Panc1 (cell line): Measurements from ENCODE around the gene GTPBP4. TPM values are rescaled to one million over a fixed set of nuclear protein-coding genes. Genes with fewer than 3 reads are reported as not detected.
"Not testable (repeated sequence)": the region's sequence is repeated elsewhere in the genome, so short reads cannot be mapped to it uniquely, and the experiment has no call there.

ENCODE experiments used
- ATAC-seq: fragments of 200-7000 bp; cut with Tn5 transposase; 2 replicates; pipeline ENCODE4 v1.9.1; 2020; ENCODE audit warnings: mild to moderate bottlenecking, moderate library complexity
- BruUV-seq: library from RNA; stranded (reverse); fragments of 400-500 nt; replicated peaks from 2 replicates; lab custom pipeline; 2021; lab: Mats Ljungman, UMichigan
- CTCF ChIA-PET: fragments of 300-600 bp; sonication (Branson Sonifier 250); formaldehyde crosslinking; loops from one replicate; lab custom pipeline; 2022; ENCODE audit warnings: antibody characterized with exemption; lab: Charles Lee
- POLR2A ChIA-PET: fragments of 300-600 bp; sonication (Branson Sonifier 250); formaldehyde crosslinking; loops from one replicate; lab custom pipeline; 2022; ENCODE audit warnings: antibody characterized with exemption; lab: Charles Lee
- DNase-seq: peaks from one replicate; pipeline ENCODE4 v3.0.0-alpha.2; 2010; ENCODE audit warnings: low read depth, low spot score
- H3K27ac ChIP-seq: 2 replicates; pipeline ENCODE4 v1.5.1; 2011; ENCODE audit warnings: mild to moderate bottlenecking, low read length, inconsistent platforms
- H3K27me3 ChIP-seq: fragments of 200-500 bp; sonication (Bioruptor generic); 2 replicates; pipeline ENCODE4 v1.6.0; 2014; ENCODE audit warnings: low read length, inconsistent platforms; ENCODE audit not compliant: control insufficient read depth, insufficient read depth
- H3K36me3 ChIP-seq: fragments of 200-500 bp; sonication (Bioruptor generic); 2 replicates; pipeline ENCODE4 v1.5.1; 2014; ENCODE audit warnings: inconsistent platforms, mild to moderate bottlenecking, low read length, moderate library complexity; ENCODE audit not compliant: control insufficient read depth, insufficient read depth
- H3K4me1 ChIP-seq: 2 replicates; pipeline ENCODE4 v1.5.1; 2011; ENCODE audit warnings: inconsistent platforms, mild to moderate bottlenecking, low read length, moderate library complexity; ENCODE audit not compliant: control insufficient read depth, insufficient read depth
- H3K4me3 ChIP-seq, 2 experiments: 2 replicates each; pipeline ENCODE4 v1.5.1; 2011 to 2012; ENCODE audit warnings: low read depth in 2 of 2, low read length in 2 of 2, mild to moderate bottlenecking in 2 of 2, inconsistent platforms in 1 of 2, moderate library complexity in 1 of 2
- H3K9me3 ChIP-seq: fragments of 200-500 bp; sonication (Bioruptor generic); 2 replicates; pipeline ENCODE4 v1.5.1; 2014; ENCODE audit warnings: low read depth, mild to moderate bottlenecking, inconsistent platforms, low read length, moderate library complexity; ENCODE audit not compliant: control insufficient read depth, insufficient read depth
- POLR2AphosphoS5 ChIP-seq: IDR thresholded peaks from 2 replicates; pipeline ENCODE4 v1.6.1; 2012; ENCODE audit warnings: mild to moderate bottlenecking, low read depth, low read length, moderate library complexity
- REST ChIP-seq, 2 experiments: IDR thresholded peaks; 2 replicates each; pipeline ENCODE4 v1.6.1; 2011 to 2012; ENCODE audit warnings: low read depth in 2 of 2, control low read depth in 1 of 2, low read length in 1 of 2, mild to moderate bottlenecking in 1 of 2, moderate library complexity in 1 of 2; ENCODE audit not compliant: insufficient read depth in 1 of 2
- SIN3A ChIP-seq: IDR thresholded peaks from 2 replicates; pipeline ENCODE4 v1.6.1; 2012; ENCODE audit warnings: low read depth, mild to moderate bottlenecking, low read length, moderate library complexity, borderline replicate concordance; ENCODE audit not compliant: insufficient read depth
- TCF7L2 ChIP-seq: IDR thresholded peaks from 2 replicates; pipeline ENCODE4 v1.6.1; 2011; ENCODE audit warnings: mild to moderate bottlenecking, low read depth, low read length, inconsistent platforms
- in situ Hi-C: cut with HindIII; loops from 2 replicates; pipeline ENCODE4 v1.10.0; 2016; ENCODE audit warnings: low sequenced_read_pairs, low pct_unique_long_range_greater_than_20kb
- intact Hi-C: fragments of 100-400 bp; cut with micrococcal nuclease; formaldehyde crosslinking; loops from one replicate; pipeline ENCODE4 v1.10.0; 2022; ENCODE audit not compliant: unreplicated experiment
- total RNA-seq: library from RNA; stranded (reverse); gene quantifications from one replicate; pipeline ENCODE4 v1.2.1, GENCODE V29; 2021; ENCODE audit not compliant: unreplicated experiment
- TF ChIP-seq, protein P1 (sequence below): fragments of 450-650 bp; IDR thresholded peaks from 2 replicates; pipeline ENCODE4 v1.5.1; 2017; ENCODE audit warnings: mild to moderate bottlenecking

The GTPBP4 gene
- total RNA-seq, 1 experiment from 2014 or later = 79.5 TPM

DNA sequence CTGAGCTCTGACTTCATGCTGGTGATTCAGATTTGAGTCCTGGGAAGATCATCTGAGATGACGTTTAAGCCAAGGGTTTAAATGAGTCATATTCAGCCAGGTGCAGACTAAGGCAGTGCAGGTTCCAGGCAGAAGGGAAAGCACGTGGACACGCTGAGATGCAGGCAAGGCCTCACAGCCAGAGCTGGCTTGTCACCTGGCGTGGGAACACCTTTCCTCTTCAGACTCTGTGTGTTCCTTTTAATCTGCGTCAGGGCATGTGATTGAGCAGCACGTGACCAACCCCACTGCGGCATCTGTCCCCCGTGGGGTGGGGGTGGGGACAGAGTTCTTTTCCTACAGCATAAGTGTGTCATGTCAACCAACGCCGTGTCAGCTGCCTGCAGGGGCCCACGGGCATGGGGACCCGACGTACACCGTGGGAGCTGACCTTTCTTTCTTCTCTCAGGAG lies 48.1 kb downstream of the GTPBP4 start:
- BruUV-seq = no TSS peak
- DNase-seq = no peak
- ATAC-seq = peak; percentile 51; the same call in 1 of the 2 replicates

GRCh38 chr10:1037098-1037497 lies 48.9 kb downstream of the GTPBP4 start:
- ChIA-PET POLR2A (interaction anchor here (0.5 kb wide), 1 partner anchor 901 kb away, joined by 3 read pairs; no protein-coding TSS in a partner anchor), CTCF (no interaction called here)
- Histone ChIP-seq H3K9me3 (no peaks in the 10 kb centered on the region), H3K4me3 (no peak overlapping the region), H3K36me3 (peaks cover 15% of the 10 kb centered on the region), H3K4me1 (no peaks in the 10 kb centered on the region), H3K27ac (no peak overlapping the region), H3K27me3 (no peaks in the 10 kb centered on the region)
- in situ Hi-C loops = no loop called here
- BruUV-seq = no TSS peak
- ATAC-seq = no peak
- TF ChIP-seq TCF7L2 = no peak
- TF ChIP-seq REST (IDR thresholded peaks at IDR 0.05; ENCODE audit: insufficient read depth in 1 of 2, low read depth in 2 of 2, low read length in 1 of 2) = no peak
- TF ChIP-seq, protein P1, sequence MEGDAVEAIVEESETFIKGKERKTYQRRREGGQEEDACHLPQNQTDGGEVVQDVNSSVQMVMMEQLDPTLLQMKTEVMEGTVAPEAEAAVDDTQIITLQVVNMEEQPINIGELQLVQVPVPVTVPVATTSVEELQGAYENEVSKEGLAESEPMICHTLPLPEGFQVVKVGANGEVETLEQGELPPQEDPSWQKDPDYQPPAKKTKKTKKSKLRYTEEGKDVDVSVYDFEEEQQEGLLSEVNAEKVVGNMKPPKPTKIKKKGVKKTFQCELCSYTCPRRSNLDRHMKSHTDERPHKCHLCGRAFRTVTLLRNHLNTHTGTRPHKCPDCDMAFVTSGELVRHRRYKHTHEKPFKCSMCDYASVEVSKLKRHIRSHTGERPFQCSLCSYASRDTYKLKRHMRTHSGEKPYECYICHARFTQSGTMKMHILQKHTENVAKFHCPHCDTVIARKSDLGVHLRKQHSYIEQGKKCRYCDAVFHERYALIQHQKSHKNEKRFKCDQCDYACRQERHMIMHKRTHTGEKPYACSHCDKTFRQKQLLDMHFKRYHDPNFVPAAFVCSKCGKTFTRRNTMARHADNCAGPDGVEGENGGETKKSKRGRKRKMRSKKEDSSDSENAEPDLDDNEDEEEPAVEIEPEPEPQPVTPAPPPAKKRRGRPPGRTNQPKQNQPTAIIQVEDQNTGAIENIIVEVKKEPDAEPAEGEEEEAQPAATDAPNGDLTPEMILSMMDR = no peak
- no peak for TF ChIP-seq SIN3A
- TF ChIP-seq POLR2AphosphoS5 = no peak
- DNase-seq = no peak
- intact Hi-C loops = no loop called here

More for the DNA sequence above, 48.1 kb downstream of the GTPBP4 start:
- no peak overlapping the region for H3K27ac ChIP-seq
- no peaks in the 10 kb centered on the region for H3K4me1 ChIP-seq
- no peak for TF ChIP-seq SIN3A
- TF ChIP-seq TCF7L2 = no peak
- TF ChIP-seq POLR2AphosphoS5 = no peak
- TF ChIP-seq, protein P1 = no peak
- no peak for TF ChIP-seq REST (IDR thresholded peaks at IDR 0.05; ENCODE audit: insufficient read depth in 1 of 2, low read depth in 2 of 2, low read length in 1 of 2)
- intact Hi-C loops = no loop called here
- ChIA-PET CTCF (no interaction called here), POLR2A (no interaction called here)
- no peaks in the 10 kb centered on the region for H3K27me3 ChIP-seq
- no peak overlapping the region for H3K4me3 ChIP-seq
- peaks cover 12% of the 10 kb centered on the region; the same call in 1 of the 2 replicates for H3K36me3 ChIP-seq
- in situ Hi-C loops = no loop called here
- no peaks in the 10 kb centered on the region for H3K9me3 ChIP-seq

- BruUV-seq, in situ Hi-C loops, DNase-seq: not testable (repeated sequence)
Measured at GRCh38 chr10:1038769-1039168, 50.5 kb downstream of the GTPBP4 start.

More at GRCh38 chr10:1038769-1039168, 50.5 kb downstream of the GTPBP4 start:
- CTCF ChIA-PET, intact Hi-C loops, H3K4me3 ChIP-seq, H3K9me3 ChIP-seq, POLR2A ChIA-PET, H3K27me3 ChIP-seq, H3K27ac ChIP-seq, H3K4me1 ChIP-seq, ATAC-seq: not testable (repeated sequence)
- H3K36me3 ChIP-seq = peaks cover 28% of the 10 kb centered on the region
